Endometrium (tissue), 2 donors: ENCODE data around the gene CCR7.
"Not testable (repeated sequence)": the region's sequence is repeated elsewhere in the genome, so short reads cannot be mapped to it uniquely, and the experiment has no call there.

ENCODE experiments used
- FAIRE-seq: peaks from 2 replicates; lab custom pipeline; 2012; peaks lifted over from hg19 to GRCh38; lab: Jason Lieb, UNC
- donor health status: control.
- donor health status: control.

The CCR7 gene

DNA sequence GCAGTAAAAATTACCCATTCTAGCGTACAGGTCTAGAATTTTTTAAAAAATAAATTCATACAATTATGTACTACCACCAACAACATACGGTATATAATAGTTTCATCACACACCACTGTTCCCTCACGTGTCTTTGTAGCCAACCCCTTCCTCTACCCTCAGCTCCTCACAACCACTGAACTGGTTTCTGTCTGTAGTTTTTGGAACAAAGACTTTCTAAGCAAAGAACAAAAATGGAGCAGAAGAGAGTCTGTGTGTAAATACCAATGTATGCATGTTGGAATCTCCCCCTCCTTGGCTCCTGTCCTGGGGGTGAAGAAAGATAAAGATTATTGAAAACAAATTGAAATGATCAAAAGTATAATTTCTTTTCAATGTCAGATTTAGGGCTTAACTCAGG is 31.9 kb upstream of the CCR7 start:
- FAIRE-seq, result no peak

DNA sequence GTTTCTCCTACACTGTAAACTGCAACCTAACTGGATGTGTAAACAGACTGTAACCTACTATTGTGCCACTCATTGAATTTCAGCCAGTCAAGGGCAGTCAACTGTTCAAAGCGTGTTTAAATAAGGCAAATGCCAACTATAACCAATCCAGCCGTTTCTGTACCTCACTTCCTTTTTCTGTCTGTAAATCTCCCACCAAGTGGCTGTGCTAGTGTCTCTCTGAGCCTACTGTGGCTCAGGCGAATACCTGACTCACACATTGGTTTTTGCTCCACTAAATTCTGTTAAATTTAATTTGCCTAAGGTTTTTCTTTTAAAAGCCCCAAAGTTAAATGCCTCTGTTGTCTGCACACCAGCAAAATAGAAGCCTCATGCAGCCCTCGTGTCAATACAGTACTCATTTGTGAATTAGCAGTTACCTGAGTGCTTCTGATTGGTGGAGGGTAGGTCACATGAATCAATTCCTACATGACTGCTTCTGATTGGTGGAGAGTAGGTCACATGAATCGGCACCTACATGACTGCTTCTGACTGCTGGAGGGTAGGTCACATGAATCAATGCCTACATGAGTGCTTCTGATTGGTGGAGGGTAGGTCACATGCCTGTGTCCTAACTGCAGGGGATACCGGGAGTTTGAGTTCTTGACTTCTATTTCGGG is 31.1 kb upstream of the CCR7 start:
- no peak for FAIRE-seq

DNA sequence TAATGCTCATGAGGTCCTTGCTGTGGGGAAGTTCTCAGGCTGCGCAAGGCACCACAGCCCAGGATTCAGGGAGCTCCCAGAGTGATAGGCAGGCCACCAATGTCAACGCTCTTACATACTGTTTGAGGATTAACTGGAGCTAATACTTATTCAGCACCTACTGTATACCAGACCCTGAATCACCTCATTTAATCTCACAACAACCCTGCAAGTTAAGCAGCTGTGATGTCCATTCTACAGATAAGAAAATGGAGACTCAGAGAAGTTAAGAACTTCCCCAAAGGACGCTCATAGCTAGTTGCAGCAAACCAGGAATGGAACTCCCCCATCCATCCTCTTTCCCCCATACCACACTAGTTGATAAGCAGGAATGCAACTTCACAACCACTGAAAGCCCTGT is 25.5 kb upstream of the CCR7 start:
- FAIRE-seq, result no peak

DNA sequence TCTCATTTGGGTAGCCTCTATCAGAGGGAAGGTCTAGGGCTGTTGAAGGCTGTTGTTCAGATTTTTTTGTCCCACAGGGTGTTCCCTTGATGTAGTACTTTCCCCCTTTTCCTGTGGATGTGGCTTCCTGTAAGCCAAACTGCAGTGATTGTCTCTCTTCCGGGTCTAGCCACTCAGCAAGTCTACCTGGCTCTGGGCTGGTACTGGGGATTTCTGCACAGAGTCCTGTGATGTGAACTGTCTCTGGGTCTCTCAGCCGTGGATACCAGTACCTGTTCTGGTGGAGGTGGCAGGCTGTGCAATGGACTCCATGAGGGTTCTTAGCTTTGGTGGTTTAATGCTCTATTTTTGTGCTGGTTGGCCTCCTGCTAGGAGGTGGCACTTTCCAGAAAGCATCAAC is 23.3 kb upstream of the CCR7 start:
- no peak for FAIRE-seq

DNA sequence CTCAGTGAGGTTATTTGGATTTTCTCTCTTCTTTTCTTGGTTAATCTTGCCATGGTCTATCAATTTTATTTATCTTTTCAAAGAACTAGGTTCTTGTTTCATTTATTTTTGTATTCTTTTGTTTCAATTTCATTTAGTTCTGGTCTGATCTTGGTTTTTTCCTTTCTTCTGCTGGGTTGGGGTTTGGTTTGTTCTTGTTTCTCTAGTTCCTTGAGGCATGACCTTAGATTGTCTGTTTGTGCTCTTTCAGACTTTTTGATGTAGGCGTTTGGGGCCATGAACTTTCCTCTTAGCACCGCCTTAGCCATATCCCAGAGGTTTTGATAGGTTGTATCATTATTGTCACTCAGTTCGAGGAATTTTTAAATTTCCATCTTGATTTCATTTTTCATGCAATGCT is 21.0 kb upstream of the CCR7 start:
- FAIRE-seq, result not testable (repeated sequence)

DNA sequence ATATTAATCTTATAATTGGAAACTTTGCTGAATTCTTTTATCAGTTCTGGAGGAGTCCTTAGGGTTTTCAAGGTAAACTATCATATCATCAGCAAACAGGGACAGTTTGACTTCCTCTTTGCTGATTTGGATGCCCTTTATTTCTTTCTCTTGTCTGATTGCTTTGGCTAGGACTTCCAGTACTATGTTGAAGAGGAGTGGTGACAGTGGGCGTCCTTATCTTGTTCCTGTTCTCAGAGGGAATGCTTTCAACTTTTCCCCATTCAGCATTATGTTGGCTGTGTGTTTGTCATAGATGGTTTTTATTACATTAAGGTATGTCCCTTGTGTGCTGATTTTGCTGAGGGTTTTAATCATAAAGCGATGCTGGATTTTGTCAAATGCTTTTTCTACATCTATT is 19.7 kb upstream of the CCR7 start:
- FAIRE-seq, result not testable (repeated sequence)

DNA sequence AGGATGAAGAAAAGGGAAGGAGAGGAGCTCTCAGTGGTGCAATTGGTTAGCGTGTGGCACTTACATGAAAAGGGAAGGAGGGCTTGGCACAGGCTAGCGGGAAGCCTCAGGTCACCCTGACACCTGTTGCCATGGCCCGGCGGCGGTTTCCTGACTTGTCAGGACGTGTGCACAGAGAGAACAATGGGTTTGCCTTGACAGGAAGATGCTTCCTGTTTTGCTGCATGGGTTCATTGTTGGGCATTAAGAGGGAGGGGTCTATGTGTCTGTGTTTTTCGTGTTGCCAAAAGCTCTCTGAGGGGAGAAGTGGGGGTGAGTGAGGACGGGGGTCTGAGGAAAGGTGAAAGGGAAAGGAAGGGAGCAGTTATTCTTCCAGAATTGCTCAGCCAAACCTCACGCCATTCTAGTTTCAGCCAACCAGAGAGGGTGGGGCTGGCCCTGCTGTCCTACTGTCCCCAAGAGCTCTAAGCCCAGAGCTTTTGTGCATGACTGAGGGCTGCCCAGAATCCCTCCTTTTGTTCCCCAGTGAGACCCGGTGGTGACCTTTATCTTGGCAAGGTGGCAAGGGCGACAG is 17.1 kb upstream of the CCR7 start:
- FAIRE-seq, result no peak

DNA sequence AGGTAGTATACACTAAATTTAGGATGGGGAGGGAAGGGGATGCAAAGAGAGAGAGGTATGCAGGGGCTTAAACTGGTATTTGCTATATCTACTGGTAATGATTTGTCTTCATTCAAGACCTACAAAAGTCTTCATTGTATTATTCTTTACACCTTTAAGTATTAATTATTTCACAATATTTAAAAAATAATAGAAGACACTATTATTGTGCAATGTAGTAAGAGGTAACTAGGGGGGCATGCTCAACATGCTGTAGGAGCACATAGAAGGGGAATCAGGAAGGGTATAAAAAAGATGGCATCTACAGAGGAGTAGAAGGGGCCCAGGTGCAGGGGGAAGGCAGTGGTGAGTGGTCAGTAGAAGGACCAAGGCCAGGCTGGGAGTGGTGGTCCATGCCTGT is 14.9 kb upstream of the CCR7 start:
- FAIRE-seq, result no peak

DNA sequence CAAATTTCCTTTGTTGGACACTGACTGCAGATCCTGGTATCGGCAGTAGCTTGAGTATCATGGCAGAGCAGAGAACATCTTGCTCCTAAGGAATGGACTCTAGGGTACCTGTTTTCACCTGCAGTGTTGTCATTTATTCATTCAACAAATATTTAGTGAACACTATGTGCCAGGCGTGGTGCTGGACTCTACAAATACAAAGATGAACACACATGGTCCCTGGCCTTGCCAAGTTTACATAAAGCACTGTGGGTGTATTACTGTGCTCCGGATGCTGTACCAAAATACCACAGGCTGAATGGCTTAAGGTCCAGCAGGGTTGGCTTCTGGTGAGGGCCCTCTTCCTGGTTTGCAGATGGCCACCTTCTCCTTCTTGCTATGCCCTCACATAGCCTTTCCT is 14.2 kb upstream of the CCR7 start:
- no peak for FAIRE-seq

DNA sequence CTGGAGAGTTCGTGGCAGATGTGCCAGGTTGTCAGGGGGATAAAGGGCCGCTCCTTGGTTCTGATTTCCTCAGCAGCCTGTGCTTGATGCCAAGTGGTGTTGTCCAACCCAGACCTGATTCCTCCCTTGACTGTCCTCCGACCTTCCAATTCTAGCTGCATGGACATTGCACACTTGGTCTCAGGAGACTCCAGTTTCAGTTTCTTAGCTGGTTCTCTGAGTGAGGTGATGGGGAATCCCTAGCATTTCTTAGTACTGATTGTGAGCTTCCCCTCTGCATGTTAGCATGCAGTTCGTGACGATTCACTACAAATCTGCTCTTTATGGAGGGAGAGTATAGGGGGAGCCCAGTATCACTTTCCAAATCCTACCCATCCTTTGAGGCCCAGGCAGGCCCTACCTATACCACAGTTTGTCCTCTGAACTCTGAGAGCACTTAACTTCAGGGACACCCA is 12.4 kb upstream of the CCR7 start:
- FAIRE-seq, result no peak

DNA sequence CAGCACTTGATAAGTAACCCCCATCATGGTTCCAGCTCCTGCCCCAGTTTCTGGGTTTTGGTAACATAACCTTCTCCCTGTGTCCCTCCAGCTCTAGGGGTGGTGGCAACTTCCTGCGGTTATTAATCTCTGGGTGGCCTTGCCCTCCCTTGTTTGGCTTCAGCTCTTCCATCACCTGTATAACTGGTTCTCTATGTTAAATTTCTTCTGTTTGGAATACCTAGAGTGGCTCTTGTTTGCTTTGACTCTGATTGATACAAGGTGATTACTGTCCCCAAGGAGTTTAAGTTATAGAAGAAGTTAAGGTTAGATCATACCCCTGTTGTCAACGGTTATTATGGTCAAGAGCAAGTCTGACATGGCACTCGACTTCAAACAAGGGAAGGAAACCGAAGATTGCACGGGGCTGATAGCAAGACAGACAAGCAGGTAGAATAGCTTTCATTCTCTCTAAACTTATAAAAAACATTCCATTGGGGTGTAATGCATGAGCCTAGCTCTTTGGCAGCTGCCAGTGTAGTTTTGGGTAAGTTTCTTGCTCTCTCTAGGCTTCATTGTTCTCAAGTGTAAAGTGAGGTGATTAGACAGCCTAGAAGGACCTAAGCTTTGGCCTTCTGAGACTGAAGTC is 11.0 kb upstream of the CCR7 start:
- FAIRE-seq, result no peak

DNA sequence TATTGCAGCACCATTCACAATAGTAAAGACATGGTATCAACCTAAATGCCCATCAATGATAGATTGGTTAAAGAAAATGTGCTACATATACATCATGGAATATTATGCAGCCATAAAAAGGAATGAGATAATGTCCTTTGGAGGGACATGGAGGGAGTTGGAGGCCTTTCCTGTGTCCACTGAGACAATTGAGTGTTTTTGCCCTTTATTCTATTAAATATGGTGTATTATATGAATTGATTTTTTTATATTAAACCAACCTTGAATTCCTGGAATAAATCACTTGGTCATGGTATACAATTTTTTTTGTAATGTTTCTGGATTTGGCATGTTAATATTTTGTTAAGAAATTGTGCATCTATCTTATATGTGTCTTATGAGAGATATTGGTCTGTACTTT is 9.0 kb upstream of the CCR7 start:
- no peak for FAIRE-seq

DNA sequence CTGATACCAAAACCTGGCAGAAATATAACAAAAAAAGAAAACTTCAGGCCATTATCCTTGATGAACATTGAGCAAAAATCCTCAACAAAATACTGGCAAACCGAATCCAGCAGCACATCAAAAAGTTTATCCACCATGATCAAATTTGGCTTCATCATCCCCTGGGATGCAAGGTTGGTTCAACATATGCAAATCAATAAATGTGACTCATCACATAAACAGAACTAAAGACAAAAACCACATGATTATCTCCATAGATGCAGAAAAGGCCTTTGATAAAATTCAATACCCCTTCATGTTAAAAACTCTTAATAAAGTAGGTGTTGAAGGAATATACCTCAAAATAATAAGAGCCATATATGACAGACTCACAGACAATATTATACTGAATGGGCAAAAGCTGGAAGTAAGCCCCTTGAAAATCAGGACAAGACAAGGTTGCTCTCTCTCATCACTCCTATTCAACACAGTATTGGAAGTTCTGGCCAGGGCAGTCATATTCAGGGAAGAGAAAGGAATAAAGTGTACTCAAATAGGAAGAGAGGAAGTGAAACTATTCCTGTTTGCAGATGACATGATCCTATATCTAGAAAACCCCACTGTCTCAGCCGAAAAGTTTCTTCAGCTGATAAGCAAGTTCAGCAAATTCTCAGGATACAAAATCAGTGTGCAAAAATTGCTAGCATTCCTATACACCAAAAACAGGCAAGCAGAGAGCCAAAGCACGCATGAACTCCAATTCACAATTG is 7.1 kb upstream of the CCR7 start:
- FAIRE-seq, result not testable (repeated sequence)

DNA sequence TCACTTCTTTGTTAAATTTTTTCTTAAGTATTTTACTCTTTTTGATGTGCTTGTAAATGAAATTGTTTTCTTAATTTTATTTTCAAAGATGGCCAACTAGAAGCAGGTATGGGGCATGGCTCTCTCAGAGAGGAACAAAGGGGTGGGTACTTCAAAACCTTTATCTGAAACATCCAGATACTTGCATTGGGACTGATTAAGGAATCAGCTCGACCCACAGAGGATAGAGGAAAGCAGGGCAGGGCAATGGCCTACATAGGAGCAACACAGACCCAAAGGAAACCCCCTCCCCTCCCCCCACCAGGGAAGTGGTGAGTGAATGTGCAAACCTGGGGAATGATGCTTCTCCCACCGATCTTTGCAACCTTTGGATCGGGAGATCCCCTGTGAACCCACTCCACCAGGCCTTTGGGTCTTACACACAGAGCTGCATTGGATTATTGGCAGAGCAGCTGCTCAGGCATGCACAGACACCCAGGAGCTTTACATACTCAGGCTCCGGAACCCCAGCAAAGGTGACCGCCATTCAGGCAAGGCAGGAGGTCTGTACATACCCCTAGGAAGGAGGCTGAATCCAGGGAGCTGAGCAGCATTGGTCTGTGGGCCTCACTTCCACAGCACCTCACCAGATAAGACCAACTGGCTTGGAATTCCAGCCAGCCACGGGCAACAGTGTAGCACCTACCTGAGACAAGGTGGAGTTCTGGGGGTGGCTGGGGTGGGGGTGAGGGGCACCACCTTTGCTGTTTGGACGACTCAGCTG is 3.0 kb upstream of the CCR7 start:
- no peak for FAIRE-seq

DNA sequence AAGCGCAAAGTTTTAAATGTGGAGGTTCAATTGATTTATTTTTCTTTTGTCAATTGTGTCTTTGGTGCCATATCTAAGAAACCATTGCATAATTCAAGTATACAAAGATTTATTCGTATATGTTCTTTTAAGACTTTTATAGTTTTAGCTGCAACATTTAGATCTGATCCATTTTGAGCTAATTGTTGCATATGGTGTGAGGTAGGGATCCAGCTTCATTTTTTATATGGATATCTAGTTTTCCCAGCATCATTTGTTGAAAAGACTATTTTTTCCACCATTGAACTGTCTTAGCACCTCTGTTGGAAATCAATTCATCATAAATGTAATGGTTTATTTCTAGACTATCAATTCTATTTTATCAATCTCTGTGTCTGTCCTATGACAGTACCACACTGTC is 2.1 kb upstream of the CCR7 start:
- FAIRE-seq, result no peak

DNA sequence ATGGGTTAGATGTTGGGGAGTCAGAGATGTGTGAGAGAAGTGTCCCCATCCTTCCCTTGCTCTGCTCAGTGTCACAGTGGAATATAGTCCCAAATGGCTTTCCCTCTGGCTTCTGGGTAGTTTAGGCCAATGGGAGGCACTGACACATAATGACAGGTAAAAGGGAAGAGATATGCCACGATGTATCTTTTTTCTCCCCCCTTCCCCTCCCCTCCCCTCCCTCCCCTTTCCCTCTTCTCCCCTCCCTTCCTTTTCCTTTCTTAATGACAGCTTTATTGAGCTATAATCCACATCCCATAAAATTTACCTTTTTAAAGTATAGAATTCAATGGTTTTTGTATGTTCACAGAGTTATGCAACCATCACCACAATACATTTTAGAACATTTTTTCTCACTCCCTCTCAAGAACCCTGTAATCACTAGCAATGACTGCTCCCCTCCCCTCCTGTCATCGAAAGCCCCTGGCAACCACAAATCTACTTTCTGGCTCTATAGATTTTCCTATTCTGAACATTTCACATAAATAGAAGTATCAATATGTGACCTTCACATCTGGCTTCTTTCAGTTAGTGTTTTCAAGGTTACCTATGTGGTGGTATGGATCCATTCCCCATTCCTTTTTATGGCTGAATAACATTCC is 617 bp upstream of the CCR7 start:
- no peak for FAIRE-seq

DNA sequence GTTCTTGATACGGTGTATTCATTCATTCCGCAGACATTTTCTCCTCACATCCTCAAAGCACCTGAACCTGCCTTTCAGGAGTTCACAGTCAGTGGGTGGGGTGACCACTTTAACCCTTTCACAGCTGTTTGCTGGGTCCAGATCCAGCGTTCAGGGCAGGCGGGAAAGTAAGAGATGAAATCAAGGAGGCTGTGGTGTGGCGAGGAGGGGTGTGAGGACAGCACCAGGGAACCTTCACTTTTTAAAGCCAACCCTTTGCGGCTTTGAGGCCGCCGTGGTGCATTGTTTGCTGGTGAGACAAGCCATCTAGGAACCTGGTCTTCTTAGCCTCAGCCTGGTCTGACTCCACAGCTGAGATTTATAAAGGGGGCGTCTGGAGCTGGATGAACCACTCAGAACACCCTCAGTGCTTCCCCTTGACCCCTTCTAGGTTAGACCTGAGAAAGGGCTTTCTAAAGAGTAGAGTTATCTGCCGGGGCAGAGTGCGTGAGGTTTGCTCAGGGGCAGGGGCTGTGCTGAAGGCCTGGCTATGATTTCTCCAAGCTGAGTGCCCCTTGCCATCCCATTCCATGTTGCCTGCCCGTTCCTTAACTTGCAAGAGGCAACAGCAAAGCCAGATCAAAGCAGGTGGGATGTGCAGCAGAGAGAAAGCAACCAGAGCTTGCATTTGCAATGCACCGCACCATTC is 933 bp downstream of the CCR7 start:
- FAIRE-seq, result no peak

DNA sequence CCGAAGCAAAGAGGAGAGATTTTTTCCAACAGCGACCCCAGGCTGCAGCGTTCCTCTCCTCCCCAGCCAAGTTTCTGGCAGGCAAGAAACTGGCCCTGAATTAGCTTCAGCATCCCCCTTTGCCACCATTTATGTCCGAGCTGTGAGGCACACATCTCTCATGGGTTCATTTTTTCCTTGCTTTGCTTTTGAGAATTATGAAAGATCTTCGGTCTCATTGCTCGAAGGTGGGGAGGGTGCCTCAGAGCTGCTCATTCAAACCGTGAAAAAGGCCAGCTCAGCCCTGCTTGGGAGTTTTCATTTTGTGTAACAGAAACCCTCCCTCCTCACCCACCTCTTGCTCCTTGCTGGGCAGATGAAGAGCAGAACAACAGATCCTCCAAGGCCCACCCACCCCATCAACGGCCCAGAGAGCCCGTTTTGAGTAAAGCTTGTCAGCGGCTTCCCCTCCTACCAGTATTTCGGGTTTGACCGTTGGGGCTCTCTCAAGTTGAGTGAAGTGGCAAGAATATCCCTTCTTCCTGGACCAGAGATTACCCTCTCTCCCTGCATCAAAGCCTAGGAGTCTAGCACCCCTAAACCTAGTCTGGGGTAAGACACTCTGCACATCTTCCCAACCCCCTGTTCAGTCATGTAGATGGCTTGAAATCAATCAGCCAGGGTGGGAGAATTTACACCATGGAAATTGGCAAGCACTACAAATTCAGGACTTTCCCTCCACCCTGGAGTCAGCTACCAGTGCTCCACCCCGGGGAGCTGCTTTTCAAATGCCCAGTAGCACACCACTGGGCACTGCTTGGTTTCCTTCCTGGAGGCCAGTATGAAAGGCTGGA is 1.8 kb downstream of the CCR7 start:
- FAIRE-seq, result no peak

DNA sequence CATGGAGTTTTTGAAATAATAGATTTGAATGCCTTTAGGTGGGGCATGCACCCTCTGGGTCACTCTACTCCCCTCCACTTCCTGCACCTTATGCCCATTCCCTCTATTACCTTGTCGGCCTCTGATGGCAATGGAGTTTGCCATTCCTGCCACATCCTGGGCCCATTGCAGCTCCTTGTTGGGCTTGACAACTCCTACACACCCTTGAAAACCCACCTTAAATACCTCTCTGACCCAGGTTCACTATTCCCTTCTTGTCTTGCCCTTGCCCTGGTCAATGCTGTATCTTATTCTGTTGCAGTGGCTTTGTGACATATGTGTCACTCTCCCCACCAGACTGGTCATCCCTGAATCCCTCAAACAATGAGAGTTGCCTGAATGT is 2.4 kb downstream of the CCR7 start:
- no peak for FAIRE-seq

DNA sequence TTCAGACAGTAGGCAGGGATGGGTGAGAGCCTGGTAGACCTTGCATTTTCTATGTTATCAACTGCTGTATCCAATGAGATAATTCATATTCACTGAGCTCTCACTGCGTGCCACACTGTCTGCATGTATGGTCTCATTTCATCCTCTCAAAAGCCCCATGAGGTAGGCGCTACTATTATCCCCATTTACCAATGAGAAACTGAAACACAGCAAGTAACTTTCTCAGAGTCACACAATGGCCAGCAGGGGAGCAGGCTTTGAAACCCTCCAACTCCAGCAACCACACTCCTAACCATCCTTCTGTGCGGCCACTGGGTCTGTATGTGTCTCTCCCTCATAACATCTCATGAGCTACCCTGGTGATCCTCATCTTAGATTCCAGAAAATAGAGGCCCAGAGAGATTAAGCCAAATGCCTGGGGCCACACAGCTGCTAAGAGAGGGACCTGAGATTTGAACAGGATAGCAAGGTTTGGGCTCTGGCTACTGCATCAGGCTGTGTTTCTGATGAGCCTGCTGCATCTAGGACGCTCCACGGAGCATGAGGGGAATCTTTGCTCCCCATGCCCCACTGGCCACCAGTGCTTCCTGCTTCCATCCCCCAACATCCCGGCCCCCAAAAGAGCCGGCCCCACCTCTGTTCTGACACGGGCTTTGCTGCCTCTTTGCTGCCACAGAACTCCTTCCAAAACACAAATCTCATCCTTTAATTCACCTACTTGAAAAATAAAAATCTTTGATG is 3.2 kb downstream of the CCR7 start:
- FAIRE-seq, result no peak
